ENCODE data around the gene GUCY1A2.
"Not testable (repeated sequence)": the region's sequence is repeated elsewhere in the genome, so short reads cannot be mapped to it uniquely, and the experiment has no call there.

The GUCY1A2 gene

DNA sequence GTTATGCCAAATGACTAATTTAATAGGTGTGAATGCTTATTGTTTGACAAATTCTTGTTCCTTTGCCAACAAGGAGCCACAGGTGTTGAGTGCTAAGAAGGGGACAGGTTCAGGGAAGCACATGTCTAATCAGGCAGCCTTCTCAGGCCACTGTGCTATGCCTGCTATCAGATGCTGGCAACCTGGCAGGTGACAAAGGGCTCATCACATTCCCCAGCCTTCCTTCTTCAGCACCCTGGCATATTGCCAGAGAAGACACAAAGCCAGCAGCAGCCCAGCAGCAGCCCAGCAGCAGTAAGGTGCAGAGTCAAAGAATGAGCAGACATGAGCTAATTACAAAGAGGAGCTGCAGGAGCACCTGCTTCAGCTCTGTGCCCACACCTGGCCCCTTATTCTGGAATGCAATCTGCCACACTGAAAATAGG, 68.2 kb downstream of the GUCY1A2 start:
- no peak for DNase-seq (ENCODE audit: low read depth in 2 of 2)

DNA sequence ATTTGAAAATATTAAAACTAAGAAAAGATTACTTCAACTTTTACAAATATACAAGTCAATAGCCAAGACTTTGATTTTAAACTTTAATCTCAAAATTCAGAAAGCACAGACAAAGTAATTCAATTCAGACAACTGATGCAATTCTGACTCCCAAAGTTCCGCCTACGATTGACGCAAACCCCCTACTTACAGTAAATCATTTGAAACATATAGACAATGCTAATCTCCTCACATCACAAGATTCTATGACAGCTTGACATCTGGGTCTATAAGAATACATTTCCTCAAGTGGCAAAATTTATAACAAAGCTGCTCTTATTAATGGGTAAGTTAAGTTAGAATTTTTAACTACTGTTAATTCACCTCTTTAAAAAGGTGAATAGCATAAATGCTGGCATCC, 75.2 kb downstream of the GUCY1A2 start:
- no peak for DNase-seq (ENCODE audit: low read depth in 2 of 2)

DNA sequence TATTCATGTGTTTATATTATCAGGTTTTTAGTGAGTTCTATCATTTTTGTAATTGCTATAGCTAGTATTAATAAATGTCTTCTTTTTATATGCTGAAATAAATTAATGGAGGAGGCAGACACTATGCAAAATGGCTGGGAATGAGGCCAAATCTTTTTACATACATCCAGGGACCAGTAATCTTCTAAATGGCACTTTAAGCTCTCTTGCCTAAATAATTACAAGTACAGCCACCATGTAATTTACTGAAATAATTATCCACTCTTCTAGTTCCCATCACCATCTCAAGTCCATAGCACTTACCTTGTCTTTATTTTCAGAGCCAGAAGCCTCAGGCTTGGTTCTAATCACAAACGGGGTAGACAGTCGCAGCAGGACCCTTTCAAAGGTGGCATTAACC, 79.1 kb downstream of the GUCY1A2 start:
- no peak for DNase-seq (ENCODE audit: low read depth in 2 of 2)

DNA sequence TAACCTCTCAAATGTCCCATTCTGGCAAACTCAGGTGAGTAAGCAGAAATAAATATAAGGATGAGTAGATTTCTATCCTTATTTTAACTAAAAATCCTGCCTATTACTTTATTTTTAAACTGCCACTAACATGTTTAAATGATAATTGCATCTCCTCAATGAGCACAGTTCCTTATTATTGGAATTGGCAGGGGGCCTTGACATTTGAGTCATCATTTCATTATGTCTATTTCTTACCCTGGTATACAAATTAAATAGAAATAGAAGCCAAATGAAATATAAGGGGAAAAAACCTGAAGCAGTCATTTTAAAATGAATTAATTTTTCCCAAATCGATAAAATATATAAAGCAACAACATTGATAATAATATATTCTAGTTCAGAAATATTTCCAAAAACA, 81.2 kb downstream of the GUCY1A2 start:
- no peak for DNase-seq (ENCODE audit: low read depth in 2 of 2)

DNA sequence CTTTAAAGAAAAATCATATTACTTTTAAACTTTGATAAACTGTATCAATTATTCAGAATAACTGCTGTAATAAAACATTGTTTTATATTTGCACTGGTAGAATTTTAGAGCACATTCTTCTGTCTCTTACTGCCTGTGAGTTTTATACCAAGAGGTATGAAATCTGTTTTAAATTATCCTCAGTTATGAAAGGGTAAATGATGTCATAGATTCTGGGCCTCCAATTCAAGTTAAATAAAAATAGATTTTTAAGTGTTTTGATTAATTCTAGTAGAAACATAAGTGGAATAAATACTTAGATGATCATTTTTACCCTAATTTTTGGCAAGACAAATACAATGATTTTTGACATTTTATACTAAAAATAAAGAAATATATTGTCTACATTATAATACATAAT, 93.0 kb downstream of the GUCY1A2 start:
- no peak for DNase-seq (ENCODE audit: low read depth in 2 of 2)

DNA sequence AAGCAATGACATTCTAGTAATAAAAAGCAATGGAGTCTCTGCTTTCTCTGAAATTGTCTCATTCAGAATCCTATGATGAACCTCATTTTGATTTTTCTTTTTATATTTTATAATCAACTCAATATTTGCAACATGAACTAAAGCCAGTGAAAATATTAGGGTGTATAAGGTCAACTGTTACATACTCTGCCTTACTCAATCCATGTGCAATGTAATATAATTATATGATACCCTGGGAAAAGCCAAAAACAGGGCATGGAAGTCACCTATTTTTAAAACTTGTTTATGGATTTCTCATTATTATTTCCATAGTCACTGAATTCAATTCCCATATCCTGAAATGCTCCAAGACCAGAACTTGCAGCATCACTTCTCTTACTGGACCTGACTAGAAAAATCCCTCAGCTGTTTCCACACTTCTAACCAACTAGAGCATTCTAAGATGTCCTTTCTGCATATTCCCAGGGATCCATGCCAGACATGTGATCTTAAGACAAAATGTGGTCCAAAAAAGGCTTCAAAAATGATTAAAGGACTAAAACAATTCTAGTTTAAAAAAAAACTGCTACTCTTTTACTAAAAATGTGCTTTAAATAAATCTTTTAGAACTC, 97.3 kb downstream of the GUCY1A2 start:
- no peak for DNase-seq (ENCODE audit: low read depth in 2 of 2)

DNA sequence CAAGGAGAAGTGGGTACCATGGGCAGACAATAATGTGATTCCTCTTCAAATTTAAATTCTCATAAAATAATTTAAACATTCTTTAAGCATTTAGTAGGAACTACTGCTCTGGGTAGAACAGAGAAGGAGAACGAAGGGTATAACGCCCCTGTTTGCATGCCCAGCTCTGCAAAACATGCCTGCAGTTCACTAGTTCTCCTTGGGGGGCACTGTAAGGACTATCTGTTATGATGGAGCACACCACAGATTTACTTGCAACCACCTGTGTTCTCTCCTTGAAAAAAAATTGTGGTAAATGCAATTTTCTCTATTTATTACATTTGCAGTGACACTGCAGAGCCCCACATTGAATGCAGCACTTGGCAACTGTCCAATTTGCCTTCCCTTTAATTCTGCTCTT, 100.3 kb downstream of the GUCY1A2 start:
- no peak for DNase-seq (ENCODE audit: low read depth in 2 of 2)

DNA sequence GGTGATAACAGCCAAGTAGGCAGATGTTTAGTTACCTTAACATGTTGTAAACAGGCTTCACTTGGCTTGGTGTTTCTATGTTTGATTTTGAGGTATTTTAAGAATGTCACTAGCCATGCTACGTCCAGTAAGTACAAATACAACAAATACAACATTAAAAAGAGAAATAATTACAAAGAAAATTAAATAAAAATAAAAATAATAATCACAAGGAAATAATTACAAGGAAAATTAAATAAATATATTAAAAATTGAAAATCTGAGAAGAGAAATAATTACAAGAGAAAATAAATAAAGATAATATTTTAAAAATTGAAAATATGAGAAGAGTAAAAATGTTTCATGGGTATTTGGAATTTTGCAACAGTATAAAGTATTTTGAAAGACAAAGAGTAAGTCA, 103.9 kb downstream of the GUCY1A2 start:
- no peak for DNase-seq (ENCODE audit: low read depth in 2 of 2)

DNA sequence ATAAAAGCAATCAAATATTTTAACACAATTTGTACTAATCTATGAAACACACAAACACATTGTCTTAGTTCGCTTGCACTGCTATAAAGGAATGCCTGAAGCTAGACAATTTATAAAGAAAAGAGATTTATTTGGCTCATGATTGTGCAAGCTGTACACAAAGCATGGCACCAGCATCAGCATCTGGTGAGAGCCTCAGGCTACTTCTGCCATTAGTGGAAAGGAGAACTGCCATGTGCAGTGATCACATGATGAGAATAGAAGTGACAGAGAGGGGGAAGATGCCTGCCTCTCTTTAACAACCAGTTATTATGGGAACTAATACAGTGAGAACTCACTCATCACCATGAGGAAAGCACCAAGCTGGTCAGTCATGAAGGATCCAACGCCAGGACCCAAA, 105.1 kb downstream of the GUCY1A2 start:
- no peak for DNase-seq (ENCODE audit: low read depth in 2 of 2)

DNA sequence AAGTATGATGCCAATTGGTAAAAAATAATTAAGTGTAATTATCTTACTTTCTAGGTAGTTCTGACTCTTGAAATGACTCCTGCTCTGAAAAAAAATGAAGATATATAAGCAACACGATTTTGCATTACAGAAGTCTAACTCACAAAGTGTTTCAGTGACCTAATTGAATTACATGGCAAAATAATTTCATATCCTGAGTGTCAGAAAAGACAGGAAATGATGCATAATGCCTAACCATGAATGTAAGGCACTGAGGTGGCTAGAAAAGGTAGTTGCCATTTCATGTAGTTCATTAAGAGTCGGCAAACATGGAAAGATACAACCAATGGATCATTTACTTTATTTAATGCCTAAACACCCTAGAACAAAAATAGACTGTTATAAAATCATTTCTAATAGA, 113.5 kb downstream of the GUCY1A2 start:
- no peak for DNase-seq (ENCODE audit: low read depth in 2 of 2)

DNA sequence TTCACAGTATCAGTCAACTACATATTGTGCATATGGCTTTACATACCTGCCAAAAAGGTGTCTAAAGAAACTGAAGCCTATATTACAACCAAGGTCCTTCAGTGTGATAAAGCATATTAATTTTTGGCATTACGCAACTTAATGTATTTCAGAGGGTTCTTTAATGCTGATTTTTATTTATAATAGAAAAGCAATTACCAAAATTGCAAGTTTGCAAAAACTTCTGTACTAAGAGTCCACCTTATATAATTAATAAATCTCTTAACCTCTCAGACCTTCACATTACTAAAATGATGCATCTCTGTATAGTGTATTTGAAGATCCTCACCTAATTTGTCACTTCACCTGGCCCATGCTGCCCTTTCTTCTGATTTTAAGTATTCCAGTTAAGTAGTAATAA, 128.6 kb downstream of the GUCY1A2 start:
- DNase-seq (ENCODE audit: low read depth in 2 of 2) = no peak

DNA sequence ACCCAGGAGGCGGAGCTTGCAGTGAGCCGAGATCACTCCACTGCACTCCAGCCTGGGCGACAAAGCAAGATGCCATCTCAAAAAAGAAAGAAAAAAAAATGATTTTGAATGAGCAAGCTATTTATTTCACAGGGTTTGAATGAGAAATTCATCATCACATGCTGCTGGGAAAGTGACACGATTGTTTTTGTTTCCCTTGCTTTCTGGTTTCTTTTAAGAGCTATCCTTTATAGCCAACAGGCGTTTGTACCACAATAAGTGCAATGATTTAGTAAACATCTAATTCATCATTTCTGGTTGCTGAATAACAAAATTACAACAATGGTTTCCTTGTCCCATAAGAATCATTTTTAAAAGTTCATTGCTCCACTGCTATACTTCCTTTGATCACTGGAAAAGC, 129.9 kb downstream of the GUCY1A2 start:
- no peak for DNase-seq (ENCODE audit: low read depth in 2 of 2)

DNA sequence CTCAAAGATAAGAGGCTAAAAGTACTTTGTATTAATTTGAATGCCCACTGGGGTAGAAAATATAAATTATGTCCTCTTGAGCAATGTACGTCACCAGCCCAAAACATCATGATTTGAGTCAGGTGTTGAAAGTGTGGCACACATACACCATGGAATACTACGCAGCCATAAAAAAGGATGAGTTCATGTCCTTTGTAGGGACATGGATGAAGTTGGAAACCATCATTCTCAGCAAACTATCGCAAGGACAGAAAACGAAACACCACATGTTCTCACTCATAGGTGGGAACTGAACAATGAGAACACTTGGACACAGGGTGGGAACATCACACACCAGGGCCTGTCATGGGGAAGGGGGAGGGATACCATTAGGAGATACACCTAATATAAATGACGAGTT, 134.6 kb downstream of the GUCY1A2 start:
- DNase-seq (ENCODE audit: low read depth in 2 of 2) = not testable (repeated sequence)

DNA sequence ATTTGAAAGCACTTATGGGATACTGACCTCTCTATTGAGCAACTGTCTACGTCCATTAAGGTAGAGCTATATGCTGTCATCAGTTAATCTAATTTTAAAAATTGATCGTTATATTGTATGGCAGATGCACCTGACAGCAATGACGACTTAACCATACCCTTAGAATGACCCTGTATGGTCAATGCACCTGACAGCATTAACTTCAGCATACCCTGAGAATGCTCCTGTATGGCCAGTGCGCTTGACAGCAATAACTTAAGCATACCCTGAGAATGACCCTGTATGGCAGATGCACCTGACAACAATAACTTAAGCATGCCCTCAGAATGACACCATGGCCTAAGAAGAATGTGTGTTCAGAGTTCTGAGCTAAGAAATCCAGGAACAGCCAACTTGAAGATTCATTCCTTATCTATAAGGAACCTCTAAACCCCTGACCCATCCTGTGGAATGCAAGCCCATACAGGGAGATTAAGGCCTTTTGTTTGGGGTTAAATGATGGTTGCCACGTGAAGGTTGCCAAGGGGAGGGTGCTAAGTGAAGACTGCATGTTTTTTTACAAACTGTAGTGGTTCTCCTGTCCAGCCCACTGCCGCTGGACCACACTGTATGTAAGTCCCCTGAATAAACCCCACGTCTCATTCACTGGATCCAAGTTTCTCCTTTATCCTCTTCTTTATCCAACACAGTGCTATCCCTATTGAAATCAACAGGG, 138.3 kb downstream of the GUCY1A2 start:
- DNase-seq (ENCODE audit: low read depth in 2 of 2) = no peak

DNA sequence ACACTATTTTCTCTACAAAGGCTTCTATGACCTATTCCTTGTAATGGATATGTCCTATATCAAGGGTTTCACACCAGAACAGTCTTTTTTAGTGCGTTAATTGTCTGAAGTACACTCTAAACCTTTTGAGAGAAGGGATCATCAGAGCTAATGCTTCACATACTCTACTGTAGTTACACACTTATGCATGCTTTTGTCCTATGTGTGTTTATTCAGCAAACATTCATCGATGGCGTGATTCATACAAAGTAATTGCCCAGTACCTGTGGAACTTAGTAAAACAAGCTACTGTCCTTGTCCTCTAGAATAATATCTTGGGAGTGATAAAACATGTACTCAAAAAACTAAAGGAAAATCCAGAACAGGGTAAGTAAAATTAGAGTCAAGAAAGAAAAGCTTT, 139.2 kb downstream of the GUCY1A2 start:
- DNase-seq (ENCODE audit: low read depth in 2 of 2) = no peak

DNA sequence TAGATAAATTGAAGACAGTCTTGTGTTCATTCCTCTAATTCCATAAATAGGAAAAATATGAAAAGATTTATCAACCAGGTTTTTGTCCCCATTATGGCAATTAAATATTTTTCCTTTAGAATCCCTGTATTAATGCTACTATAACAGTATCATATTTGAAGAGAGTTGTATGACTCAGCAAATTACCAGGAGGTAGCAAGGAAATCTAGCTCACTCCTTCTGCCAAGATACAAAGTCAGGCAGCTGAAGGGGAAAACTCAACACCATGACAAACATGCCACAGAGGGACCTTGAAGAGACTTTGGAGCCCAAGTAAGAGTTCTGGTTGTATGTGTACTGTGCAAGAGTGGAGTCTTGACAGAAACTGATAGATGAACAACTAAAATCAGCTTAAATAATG, 143.3 kb downstream of the GUCY1A2 start:
- no peak for DNase-seq (ENCODE audit: low read depth in 2 of 2)

DNA sequence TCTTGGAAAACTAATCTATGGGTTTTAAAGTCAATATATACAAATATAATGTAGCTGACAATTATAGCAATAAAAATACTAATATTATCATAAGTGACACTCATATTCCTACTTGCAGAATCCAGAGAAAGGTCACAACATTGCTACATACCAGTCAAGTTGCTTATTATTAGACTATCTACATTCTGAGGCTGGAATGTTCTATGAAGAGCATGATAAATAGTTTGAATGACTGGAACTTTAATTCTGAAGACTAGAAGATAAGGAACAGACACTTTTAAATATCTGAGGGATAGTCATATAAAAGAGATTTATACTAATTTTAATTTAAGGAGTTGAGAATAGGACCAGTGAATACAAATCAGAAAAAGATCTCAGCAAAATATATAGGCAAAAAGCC, 146.0 kb downstream of the GUCY1A2 start:
- no peak for DNase-seq (ENCODE audit: low read depth in 2 of 2)

DNA sequence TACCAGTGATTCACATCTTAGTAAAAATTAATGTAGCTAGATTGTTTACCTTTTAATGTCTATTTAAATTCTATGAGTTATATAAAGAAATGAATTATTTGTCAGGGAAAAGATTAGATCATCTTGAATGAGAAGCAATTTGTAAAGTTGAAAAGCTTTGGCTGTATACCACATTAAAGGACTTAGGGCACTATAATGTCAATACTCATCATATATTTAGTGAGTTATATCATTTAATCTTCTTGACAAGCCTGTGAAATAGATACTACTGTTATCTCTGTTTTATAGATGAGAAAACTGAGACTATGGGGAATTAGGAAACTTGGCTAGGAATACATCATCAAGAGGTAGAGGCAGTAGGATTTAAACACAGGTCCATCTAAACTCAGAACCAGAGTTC, 160.1 kb downstream of the GUCY1A2 start:
- DNase-seq (ENCODE audit: low read depth in 2 of 2) = no peak

DNA sequence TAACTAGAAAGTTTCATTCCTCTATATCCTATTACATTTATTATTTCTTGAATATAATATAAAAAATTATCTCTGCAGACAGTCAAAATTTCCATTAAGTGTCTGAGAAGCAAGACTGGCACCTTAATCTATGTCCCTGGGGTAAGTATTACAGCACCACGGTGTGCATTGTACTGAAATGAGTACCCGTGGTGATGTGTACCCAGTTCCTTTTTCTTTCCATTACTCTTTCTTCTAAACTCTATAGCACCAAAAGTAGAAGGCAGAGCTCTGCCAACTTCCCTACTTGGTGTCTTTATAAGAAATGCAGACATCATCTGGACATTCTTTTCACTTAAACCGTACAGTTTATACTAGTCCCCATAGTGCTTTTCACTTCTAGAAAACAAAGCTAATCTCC, 161.7 kb downstream of the GUCY1A2 start:
- no peak for DNase-seq (ENCODE audit: low read depth in 2 of 2)

DNA sequence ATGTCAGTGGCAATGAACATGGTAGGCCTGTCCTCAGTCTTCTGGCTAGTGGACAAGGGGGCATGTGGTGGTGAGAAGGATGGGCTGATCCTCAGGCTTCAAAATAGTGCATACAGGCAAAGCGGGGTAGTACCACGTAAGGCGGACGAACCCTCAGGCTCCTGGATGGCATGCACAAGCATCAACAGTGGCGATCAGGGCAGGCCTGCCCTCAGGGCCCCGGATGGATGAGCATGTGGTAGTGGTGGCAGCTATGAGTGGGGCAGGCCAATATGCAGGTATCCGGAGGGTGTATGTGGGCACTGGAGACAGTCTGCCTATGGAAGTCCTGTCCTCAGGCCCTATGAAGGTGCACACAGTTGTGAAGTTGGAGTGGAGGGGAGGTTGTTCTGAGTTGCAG, 163.8 kb downstream of the GUCY1A2 start:
- DNase-seq (ENCODE audit: low read depth in 2 of 2) = no peak

DNA sequence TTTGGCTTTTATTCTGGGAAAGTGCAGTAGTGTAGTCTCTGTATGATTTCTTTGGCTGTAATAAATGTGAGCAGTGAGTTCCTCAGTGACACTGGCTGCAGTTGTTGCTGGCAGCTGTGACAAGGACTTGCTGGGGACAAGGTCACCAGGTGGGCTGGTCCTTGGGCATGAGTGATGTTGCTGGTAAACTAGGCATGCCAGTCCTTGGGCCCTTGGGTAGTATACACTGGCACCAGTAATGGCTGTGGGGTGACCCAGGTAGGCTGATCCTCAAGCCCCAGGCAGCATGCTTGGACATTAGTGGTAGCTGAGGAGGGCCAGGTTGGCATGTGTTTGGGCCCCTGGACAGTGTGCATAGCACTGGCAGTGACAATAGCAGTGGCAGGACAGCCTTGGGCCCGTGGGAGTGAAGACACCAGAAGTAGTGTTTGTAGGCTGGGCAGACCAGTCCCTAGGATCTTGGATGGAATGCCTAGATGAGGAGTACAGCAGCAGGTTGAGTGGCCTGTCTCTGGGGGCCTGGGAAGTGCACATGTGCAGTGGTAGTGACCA, 164.3 kb downstream of the GUCY1A2 start:
- no peak for DNase-seq (ENCODE audit: low read depth in 2 of 2)

DNA sequence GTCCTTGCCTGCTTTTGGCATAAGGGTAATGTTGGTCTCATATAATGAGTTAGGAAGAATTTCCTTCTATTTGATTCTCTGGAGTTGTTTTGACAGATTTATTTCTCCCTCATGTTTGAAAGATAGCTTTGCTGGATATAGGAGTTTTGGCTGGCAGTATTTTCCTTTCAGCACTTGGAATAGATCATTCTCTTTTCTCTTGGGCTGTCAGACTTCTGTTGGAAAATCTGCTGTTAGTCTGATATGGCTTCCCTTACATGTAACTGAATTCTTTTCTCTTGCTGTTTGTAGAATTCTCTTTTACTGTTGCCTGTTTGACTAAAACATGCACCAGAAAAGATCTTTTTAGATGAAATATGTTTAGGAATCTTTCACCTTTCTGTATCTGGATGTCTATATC, 165.5 kb downstream of the GUCY1A2 start:
- no peak for DNase-seq (ENCODE audit: low read depth in 2 of 2)

DNA sequence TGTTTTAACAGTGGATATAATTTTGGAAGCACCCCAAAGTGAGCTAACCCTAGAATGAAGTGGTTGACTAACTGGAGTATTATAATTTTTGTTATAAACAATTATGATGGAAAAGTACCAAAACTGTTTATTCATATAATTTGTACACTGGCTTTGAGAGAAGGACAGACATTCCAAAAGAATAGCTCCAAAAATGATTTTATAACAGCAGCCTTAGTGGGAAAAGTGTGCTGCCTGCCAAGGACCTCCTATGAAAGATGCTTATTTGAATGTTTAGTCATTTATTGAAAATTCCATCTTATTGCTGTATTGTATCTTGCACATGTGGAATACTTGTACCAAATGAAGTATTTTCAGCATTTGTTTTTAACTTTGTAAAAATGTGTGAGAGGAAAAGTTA, 169.8 kb downstream of the GUCY1A2 start:
- DNase-seq (ENCODE audit: low read depth in 2 of 2) = no peak

DNA sequence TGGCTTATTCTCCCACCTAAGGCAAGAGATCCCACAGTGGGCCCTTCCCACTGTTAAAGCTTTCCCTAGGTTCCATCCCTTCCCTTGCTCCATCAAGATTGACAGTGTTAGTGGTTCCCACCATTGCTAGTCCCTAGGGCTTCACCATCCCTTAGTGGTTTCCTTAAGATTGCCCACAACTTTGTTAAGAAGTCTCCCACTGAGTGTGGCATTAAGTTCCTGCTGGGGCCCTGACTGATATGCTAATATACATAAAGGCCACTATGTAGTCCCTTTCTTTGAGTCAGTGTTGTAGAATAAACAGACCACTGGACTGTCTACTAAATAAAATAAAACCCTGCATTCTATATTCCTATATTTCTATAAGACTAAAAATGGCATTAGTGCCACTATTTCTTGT, 176.1 kb downstream of the GUCY1A2 start:
- DNase-seq (ENCODE audit: low read depth in 2 of 2) = no peak
